ENCODE data around the gene EID3. TPM values are rescaled to one million over a fixed set of nuclear protein-coding genes. Genes with fewer than 3 reads are reported as not detected.
A peak's percentile ranks its signal among the peaks of the same experiment; 100 is the strongest.

EID3 gene
- polyA plus RNA-seq, 2 of the 4 experiments (the other 2 are of a cell fraction): 6.8 to 12.2 TPM

DNA sequence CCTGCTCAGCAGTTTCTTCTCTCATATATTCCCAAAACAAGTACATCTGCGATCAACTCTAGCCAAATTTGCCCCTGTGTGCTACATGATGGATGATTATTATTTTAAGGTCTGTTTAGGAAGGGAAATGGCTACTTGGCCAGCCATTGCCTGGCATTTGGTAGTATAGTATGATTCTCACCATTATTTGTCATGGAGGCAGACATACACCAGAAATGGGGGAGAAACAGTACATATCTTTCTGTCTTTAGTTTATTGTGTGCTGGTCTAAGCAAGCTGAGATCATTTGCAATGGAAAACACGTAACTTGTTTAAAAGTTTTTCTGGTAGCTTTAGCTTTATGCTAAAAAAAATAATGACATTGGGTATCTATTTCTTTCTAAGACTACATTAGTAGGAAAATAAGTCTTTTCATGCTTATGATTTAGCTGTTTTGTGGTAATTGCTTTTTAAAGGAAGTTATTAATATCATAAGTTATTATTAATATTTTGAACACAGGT lies 45.5 kb downstream of the EID3 start:
- Histone ChIP-seq H3K9me3 (no peaks in the 10 kb centered on the region), H3K4me3 (no peak overlapping the region), H3K4me1 (peaks cover 100% of the 10 kb centered on the region), H3K27ac (no peak overlapping the region), H3K4me2 (peak overlapping the region; percentile 2; the same call in 1 of the 3 replicates)
- DNase-seq (ENCODE audit: low read depth in 1 of 2, low spot score in 1 of 2): no peak
- no peak for ATAC-seq
- peak; percentile 7 for FAIRE-seq
- POLR2A ChIA-PET: interaction anchor here (0.6 kb wide), 1 partner anchor 21 kb away, joined by 3 read pairs; no protein-coding TSS in a partner anchor
- CTCF ChIA-PET: interaction anchor here (0.6 kb wide), 2 partner anchors 156 to 205 kb away, joined by 3 to 4 read pairs; no protein-coding TSS in a partner anchor
- 81% methylated on average over 2 of the region's 2 CpGs for WGBS (ENCODE audit: missing lambda C conversion rate)
- TF ChIP-seq POLR2A (IDR thresholded peaks at IDR 0.05; ENCODE audit: low read length): no peak
- TF ChIP-seq CHD2 (IDR thresholded peaks at IDR 0.05; ENCODE audit: low read length, partially characterized antibody): no peak
- no peak for TF ChIP-seq CEBPB (IDR thresholded peaks at IDR 0.05)
- TF ChIP-seq FOSB (CRISPR knock-in tag; IDR thresholded peaks at IDR 0.05): peak; percentile 89
- TF ChIP-seq NR3C1 (IDR thresholded peaks at IDR 0.05): no peak
- TF ChIP-seq HOXB5 (CRISPR knock-in tag; IDR thresholded peaks at IDR 0.05): no peak; the same call in 1 of the 2 replicates
- TF ChIP-seq JUNB (IDR thresholded peaks at IDR 0.05): no peak
- TF ChIP-seq NPAS2 (CRISPR knock-in tag; IDR thresholded peaks at IDR 0.05; ENCODE audit: borderline replicate concordance): no peak
- no peak for TF ChIP-seq CBX8 (IDR thresholded peaks at IDR 0.05)
- TF ChIP-seq GATA3 (IDR thresholded peaks at IDR 0.05; ENCODE audit: borderline replicate concordance): no peak
- peak; percentile 68; the same call in 1 of the 2 replicates for TF ChIP-seq RARB (CRISPR knock-in tag; IDR thresholded peaks at IDR 0.05)
- TF ChIP-seq RCOR1 (IDR thresholded peaks at IDR 0.05; ENCODE audit: low read depth, low read length): no peak
- no peak for TF ChIP-seq KDM5A (IDR thresholded peaks at IDR 0.05)
- no peak for TF ChIP-seq HEYL (CRISPR knock-in tag; IDR thresholded peaks at IDR 0.05)
- TF ChIP-seq, protein P1, sequence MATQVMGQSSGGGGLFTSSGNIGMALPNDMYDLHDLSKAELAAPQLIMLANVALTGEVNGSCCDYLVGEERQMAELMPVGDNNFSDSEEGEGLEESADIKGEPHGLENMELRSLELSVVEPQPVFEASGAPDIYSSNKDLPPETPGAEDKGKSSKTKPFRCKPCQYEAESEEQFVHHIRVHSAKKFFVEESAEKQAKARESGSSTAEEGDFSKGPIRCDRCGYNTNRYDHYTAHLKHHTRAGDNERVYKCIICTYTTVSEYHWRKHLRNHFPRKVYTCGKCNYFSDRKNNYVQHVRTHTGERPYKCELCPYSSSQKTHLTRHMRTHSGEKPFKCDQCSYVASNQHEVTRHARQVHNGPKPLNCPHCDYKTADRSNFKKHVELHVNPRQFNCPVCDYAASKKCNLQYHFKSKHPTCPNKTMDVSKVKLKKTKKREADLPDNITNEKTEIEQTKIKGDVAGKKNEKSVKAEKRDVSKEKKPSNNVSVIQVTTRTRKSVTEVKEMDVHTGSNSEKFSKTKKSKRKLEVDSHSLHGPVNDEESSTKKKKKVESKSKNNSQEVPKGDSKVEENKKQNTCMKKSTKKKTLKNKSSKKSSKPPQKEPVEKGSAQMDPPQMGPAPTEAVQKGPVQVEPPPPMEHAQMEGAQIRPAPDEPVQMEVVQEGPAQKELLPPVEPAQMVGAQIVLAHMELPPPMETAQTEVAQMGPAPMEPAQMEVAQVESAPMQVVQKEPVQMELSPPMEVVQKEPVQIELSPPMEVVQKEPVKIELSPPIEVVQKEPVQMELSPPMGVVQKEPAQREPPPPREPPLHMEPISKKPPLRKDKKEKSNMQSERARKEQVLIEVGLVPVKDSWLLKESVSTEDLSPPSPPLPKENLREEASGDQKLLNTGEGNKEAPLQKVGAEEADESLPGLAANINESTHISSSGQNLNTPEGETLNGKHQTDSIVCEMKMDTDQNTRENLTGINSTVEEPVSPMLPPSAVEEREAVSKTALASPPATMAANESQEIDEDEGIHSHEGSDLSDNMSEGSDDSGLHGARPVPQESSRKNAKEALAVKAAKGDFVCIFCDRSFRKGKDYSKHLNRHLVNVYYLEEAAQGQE (IDR thresholded peaks at IDR 0.05): no peak
- TF ChIP-seq FOXS1 (CRISPR knock-in tag; IDR thresholded peaks at IDR 0.05): no peak
- no peak for TF ChIP-seq CHD4 (IDR thresholded peaks at IDR 0.05; ENCODE audit: borderline replicate concordance)
- TF ChIP-seq TP53 (CRISPR knock-in tag; IDR thresholded peaks at IDR 0.05): peak; percentile 93
- TF ChIP-seq POLR2AphosphoS2 (conservative IDR thresholded peaks at IDR 0.05; ENCODE audit: low read length): 0 out of 2 replicates have a peak, but pooled peaks have one; percentile 34
- no peak for TF ChIP-seq HDAC2 (IDR thresholded peaks at IDR 0.05)
- TF ChIP-seq, protein P2, sequence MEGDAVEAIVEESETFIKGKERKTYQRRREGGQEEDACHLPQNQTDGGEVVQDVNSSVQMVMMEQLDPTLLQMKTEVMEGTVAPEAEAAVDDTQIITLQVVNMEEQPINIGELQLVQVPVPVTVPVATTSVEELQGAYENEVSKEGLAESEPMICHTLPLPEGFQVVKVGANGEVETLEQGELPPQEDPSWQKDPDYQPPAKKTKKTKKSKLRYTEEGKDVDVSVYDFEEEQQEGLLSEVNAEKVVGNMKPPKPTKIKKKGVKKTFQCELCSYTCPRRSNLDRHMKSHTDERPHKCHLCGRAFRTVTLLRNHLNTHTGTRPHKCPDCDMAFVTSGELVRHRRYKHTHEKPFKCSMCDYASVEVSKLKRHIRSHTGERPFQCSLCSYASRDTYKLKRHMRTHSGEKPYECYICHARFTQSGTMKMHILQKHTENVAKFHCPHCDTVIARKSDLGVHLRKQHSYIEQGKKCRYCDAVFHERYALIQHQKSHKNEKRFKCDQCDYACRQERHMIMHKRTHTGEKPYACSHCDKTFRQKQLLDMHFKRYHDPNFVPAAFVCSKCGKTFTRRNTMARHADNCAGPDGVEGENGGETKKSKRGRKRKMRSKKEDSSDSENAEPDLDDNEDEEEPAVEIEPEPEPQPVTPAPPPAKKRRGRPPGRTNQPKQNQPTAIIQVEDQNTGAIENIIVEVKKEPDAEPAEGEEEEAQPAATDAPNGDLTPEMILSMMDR (IDR thresholded peaks at IDR 0.05): no peak
- TF ChIP-seq TFCP2L1 (CRISPR knock-in tag; IDR thresholded peaks at IDR 0.05): peak; percentile 50; the same call in 1 of the 2 replicates
- TF ChIP-seq, protein P3, sequence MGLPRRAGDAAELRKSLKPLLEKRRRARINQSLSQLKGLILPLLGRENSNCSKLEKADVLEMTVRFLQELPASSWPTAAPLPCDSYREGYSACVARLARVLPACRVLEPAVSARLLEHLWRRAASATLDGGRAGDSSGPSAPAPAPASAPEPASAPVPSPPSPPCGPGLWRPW (IDR thresholded peaks at IDR 0.05): no peak
- TF ChIP-seq, protein P4, sequence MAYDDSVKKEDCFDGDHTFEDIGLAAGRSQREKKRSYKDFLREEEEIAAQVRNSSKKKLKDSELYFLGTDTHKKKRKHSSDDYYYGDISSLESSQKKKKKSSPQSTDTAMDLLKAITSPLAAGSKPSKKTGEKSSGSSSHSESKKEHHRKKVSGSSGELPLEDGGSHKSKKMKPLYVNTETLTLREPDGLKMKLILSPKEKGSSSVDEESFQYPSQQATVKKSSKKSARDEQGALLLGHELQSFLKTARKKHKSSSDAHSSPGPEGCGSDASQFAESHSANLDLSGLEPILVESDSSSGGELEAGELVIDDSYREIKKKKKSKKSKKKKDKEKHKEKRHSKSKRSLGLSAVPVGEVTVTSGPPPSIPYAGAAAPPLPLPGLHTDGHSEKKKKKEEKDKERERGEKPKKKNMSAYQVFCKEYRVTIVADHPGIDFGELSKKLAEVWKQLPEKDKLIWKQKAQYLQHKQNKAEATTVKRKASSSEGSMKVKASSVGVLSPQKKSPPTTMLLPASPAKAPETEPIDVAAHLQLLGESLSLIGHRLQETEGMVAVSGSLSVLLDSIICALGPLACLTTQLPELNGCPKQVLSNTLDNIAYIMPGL (CRISPR knock-in tag; IDR thresholded peaks at IDR 0.05; ENCODE audit: borderline replicate concordance): 0 out of 2 replicates have a peak, but pooled peaks have one; percentile 61
- no peak for TF ChIP-seq JUN (IDR thresholded peaks at IDR 0.05)
- TF ChIP-seq MAFK (IDR thresholded peaks at IDR 0.05; ENCODE audit: partially characterized antibody): no peak
- TF ChIP-seq HOXB13 (CRISPR knock-in tag; IDR thresholded peaks at IDR 0.05; ENCODE audit: low read depth): no peak
- TF ChIP-seq NFE2L2 (conservative IDR thresholded peaks at IDR 0.05; ENCODE audit: low read length): no peak
- TF ChIP-seq RFX5 (IDR thresholded peaks at IDR 0.05): no peak
- TF ChIP-seq ZFP36 (IDR thresholded peaks at IDR 0.05; ENCODE audit: borderline replicate concordance, partially characterized antibody): no peak
- no peak for TF ChIP-seq PHF8 (IDR thresholded peaks at IDR 0.05; ENCODE audit: borderline replicate concordance, low read depth)
- TF ChIP-seq BHLHE40 (IDR thresholded peaks at IDR 0.05; ENCODE audit: low read depth, low read length): no peak
- TF ChIP-seq, protein P5, sequence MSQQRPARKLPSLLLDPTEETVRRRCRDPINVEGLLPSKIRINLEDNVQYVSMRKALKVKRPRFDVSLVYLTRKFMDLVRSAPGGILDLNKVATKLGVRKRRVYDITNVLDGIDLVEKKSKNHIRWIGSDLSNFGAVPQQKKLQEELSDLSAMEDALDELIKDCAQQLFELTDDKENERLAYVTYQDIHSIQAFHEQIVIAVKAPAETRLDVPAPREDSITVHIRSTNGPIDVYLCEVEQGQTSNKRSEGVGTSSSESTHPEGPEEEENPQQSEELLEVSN (IDR thresholded peaks at IDR 0.05; ENCODE audit: borderline replicate concordance, low read depth): no peak
- TF ChIP-seq, protein P6, sequence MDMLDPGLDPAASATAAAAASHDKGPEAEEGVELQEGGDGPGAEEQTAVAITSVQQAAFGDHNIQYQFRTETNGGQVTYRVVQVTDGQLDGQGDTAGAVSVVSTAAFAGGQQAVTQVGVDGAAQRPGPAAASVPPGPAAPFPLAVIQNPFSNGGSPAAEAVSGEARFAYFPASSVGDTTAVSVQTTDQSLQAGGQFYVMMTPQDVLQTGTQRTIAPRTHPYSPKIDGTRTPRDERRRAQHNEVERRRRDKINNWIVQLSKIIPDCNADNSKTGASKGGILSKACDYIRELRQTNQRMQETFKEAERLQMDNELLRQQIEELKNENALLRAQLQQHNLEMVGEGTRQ (IDR thresholded peaks at IDR 0.05): no peak
- TF ChIP-seq SMC3 (IDR thresholded peaks at IDR 0.05): no peak
